GM21528 (cell line): ENCODE data around the gene IFNL2.
"Not testable (repeated sequence)": the region's sequence is repeated elsewhere in the genome, so short reads cannot be mapped to it uniquely, and the experiment has no call there.

Experiments used
- ATAC-seq: cut with Tn5 transposase; IDR thresholded peaks from one replicate; pipeline ENCODE4 v1.9.1; 2021; ENCODE audit warnings: mild to moderate bottlenecking, moderate library complexity; ENCODE audit not compliant: unreplicated experiment, low FRiP score

The IFNL2 gene

GRCh38 chr19:39296055-39296645 lies 28.0 kb downstream of the IFNL2 start, which contains the start of gene IFNL1:
IFNL1 (plus strand) TSS chr19:39296407; CDS start chr19:39296422, 15 bp downstream.
- no peak for ATAC-seq

GRCh38 chr19:39296906-39297305 lies 28.7 kb downstream of the IFNL2 start:
- ATAC-seq, result no peak

- no peak for ATAC-seq
Measured at GRCh38 chr19:39297931-39298634, 29.9 kb downstream of the IFNL2 start.

- ATAC-seq, result no peak
Measured at GRCh38 chr19:39299404-39299803, 31.2 kb downstream of the IFNL2 start.

GRCh38 chr19:39299832-39300231 lies 31.6 kb downstream of the IFNL2 start:
- ATAC-seq, result no peak

GRCh38 chr19:39301021-39301420 lies 32.8 kb downstream of the IFNL2 start:
- no peak for ATAC-seq

- ATAC-seq, result no peak
Measured at GRCh38 chr19:39301562-39301961, 33.4 kb downstream of the IFNL2 start.

GRCh38 chr19:39303373-39304184 lies 35.4 kb downstream of the IFNL2 start:
- ATAC-seq, result no peak

GRCh38 chr19:39304185-39304513 lies 36.0 kb downstream of the IFNL2 start:
- no peak for ATAC-seq

- ATAC-seq, result no peak
Measured at GRCh38 chr19:39304701-39305571, 36.7 kb downstream of the IFNL2 start.

GRCh38 chr19:39306075-39306474 lies 37.9 kb downstream of the IFNL2 start:
- no peak for ATAC-seq

- no peak for ATAC-seq
Measured at GRCh38 chr19:39307046-39307821, 39.0 kb downstream of the IFNL2 start.

GRCh38 chr19:39307822-39308530 lies 39.8 kb downstream of the IFNL2 start:
- ATAC-seq, result no peak

GRCh38 chr19:39308531-39309304 lies 40.5 kb downstream of the IFNL2 start:
- no peak for ATAC-seq

- not testable (repeated sequence) for ATAC-seq
Measured at GRCh38 chr19:39309305-39309670, 41.1 kb downstream of the IFNL2 start.

- no peak for ATAC-seq
Measured at GRCh38 chr19:39310558-39311311, 42.5 kb downstream of the IFNL2 start.

- no peak for ATAC-seq
Measured at GRCh38 chr19:39314016-39314728, 46.0 kb downstream of the IFNL2 start.
